ENCODE results near the gene PIM3. TPM values are rescaled to one million over a fixed set of nuclear protein-coding genes. Genes with fewer than 3 reads are reported as not detected.

Gene PIM3
- 36.5 and 53.8 TPM in 2 replicates for total RNA-seq

DNA sequence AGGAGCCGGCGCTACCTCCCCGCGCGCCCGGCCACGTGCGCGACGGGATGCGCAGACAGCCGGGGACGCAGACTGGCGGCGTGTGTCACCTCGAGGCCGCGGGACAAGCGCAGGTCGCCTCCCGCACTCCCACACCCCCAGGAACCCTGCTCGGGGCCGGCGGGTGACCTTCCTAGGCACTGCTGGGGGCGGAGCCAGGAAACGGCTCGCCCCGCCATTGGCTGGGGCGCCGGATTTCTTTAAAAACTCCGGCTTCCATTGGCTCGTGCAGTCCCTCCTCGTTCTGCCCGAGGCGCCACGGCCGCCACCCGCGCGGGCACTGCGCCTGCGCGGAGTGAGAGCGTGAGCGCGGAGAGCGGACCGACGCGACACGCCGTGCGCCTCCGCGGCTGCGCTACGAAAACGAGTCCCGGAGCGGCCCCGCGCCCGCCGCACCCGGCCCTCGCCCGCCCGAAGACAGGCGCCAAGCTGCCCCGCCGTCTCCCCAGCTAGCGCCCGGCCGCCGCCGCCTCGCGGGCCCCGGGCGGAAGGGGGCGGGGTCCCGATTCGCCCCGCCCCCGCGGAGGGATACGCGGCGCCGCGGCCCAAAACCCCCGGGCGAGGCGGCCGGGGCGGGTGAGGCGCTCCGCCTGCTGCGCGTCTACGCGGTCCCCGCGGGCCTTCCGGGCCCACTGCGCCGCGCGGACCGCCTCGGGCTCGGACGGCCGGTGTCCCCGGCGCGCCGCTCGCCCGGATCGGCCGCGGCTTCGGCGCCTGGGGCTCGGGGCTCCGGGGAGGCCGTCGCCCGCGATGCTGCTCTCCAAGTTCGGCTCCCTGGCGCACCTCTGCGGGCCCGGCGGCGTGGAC lies at the start of gene PIM3:
PIM3 (plus strand) TSS at position 614 of the 846 bp plus-strand sequence; CDS start at position 790, 176 bp downstream.

DNA sequence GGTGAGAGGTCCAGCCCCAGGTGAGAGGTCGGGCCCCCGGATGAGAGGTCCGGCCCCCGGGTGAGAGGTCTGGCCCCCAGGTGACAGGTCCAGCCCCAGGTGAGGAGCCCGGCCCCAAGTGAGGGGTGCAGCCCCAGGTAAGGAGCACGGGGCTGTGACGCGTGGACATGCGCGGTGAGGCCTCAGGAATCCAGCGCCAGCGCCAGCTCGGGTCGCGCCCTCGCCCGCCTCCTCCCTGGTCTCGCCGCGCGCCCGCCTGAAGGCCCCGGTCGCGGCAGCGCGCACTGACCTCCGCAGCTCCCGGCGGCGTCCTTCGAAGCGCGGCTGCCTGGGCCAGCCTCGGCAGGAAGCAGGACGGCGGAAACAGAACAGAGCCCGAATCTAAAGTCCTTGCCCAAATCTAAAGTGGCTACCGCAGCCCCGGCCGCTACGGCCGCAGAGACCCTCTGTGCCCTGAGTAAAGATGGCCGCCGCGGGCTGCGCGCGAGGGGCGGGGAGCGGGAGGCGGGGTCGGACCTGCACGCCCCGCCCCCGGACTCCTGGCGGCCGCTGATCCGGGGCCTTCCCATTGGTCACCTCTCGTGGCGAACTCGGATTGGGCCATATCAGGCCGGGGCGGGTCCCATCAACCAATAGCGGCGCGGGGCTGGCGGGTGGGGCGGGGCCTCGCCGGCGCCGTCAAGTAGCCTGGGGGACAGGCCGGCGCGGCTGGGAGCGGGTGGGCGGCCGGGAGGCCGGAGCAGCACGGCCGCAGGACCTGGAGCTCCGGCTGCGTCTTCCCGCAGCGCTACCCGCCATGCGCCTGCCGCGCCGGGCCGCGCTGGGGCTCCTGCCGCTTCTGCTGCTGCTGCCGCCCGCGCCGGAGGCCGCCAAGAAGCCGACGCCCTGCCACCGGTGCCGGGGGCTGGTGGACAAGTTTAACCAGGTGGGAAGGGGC lies 42.3 kb upstream of the PIM3 start, which contains the start of the genes ALG12 and CRELD2:
ALG12 (minus strand) TSS at position 465 of the 937 bp plus-strand sequence. CDS start 4,673 bp downstream, outside the sequence.
CRELD2 (plus strand) TSS at position 661 of the 937 bp plus-strand sequence; CDS start at position 797, 136 bp downstream.

DNA sequence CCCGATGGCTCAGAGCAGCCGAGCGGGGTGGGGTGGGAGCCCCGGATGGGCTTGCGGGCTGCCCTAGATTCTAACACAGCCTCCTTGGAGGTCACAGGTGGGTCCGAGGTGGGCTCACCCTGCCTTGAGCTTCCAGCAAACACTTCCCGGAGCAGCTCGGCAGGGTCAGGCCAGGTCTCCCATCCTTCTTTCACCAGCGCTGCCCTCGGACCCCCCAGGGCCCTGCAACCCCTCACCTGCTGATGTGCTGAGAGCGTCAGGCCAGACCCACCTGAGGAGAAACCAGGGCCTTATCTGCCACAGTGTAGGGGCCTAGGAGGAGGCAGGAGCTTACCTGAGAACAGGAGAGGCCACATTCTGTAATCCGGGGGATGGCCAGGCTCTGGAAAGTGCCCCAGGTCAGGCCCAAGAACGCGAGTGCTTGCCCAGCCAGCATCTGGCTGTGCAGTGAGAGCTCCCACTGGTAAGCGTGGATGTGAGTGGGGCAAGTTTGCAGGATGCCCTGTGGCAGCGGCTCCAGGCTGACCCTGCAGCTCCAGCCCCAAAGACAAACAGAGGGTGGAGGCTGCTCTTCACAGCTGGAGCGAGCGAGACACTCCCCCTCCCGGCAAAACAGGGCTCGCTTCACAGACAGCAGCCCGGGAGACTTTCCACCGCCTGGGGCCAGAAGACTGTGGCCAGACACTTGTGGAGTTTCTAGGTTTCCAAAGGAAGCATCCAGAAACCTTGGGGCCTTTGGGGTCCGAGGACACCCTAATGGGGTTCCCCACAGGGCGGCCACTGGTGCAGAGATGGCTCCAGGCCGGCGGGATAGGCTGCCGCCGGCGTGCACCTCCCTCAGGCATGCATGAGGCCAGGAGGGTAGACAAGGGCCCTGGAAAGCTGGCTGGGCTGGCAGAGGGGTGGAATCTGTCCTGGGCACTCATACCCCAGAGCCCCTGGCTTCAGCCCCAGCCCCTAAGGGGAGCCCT lies 51.9 kb downstream of the PIM3 start, which contains the start of gene IL17REL:
IL17REL (minus strand) TSS at position 555 of the 971 bp plus-strand sequence; CDS start at position 436, 119 bp downstream.

Other genes with a start within 250 kb of the PIM3 start
- gene BRD1, start 132.9 kb upstream of the PIM3 start, total RNA-seq, result 28.4 and 30.8 TPM in 2 replicates
- gene ZBED4, start 106.9 kb upstream of the PIM3 start, total RNA-seq, result 7.7 and 8.8 TPM in 2 replicates
- gene ALG12, start 42.3 kb upstream of the PIM3 start, total RNA-seq, result 18.0 and 36.6 TPM in 2 replicates
- gene CRELD2, start 42.1 kb upstream of the PIM3 start, total RNA-seq, result 82.6 and 85.8 TPM in 2 replicates
- gene IL17REL, start 52.0 kb downstream of the PIM3 start, total RNA-seq, result under 0.01 TPM in 2 replicates
- not detected in 2 replicates for gene TTLL8, start 97.5 kb downstream of the PIM3 start, total RNA-seq
- under 0.01 TPM in 1 of 2 replicates, not detected in the other for gene MLC1, start 124.7 kb downstream of the PIM3 start, total RNA-seq
- 1.0 and 1.3 TPM in 2 replicates for gene MOV10L1, start 129.2 kb downstream of the PIM3 start, total RNA-seq
- 0.17 and 0.29 TPM in 2 replicates for gene PANX2, start 210.0 kb downstream of the PIM3 start, total RNA-seq
- gene TRABD, start 225.1 kb downstream of the PIM3 start, total RNA-seq, result 21.7 and 25.8 TPM in 2 replicates
- gene SELENOO, start 240.2 kb downstream of the PIM3 start, total RNA-seq, result 27.2 and 32.1 TPM in 2 replicates

Measured in smooth muscle cell of trachea (primary cell).